ENCODE results near the gene KPNA2.
"Not testable (repeated sequence)": the region's sequence is repeated elsewhere in the genome, so short reads cannot be mapped to it uniquely, and the experiment has no call there.

KPNA2 gene

GRCh38 chr17:68020409-68020756 lies 15.2 kb upstream of the KPNA2 start:
- peak; percentile 61 for DNase-seq

GRCh38 chr17:68020791-68021190 lies 14.7 kb upstream of the KPNA2 start:
- not testable (repeated sequence) for DNase-seq

- DNase-seq: no peak
Measured at GRCh38 chr17:68021963-68022362, 13.6 kb upstream of the KPNA2 start.

- not testable (repeated sequence) for DNase-seq
Measured at GRCh38 chr17:68022547-68022946, 13.0 kb upstream of the KPNA2 start.

GRCh38 chr17:68029512-68030215 lies 5.9 kb upstream of the KPNA2 start:
- no peak for DNase-seq

GRCh38 chr17:68033636-68034451 lies 1.7 kb upstream of the KPNA2 start:
- no peak for DNase-seq

- no peak for DNase-seq
Measured at GRCh38 chr17:68034452-68034776, 1.1 kb upstream of the KPNA2 start.

- peak; percentile 95 for DNase-seq
Measured at GRCh38 chr17:68035131-68035522, 408 bp upstream of the KPNA2 start.

GRCh38 chr17:68036304-68037147 lies 991 bp downstream of the KPNA2 start:
- no peak for DNase-seq

GRCh38 chr17:68047153-68047846 lies 11.8 kb downstream of the KPNA2 start:
- no peak for DNase-seq

GRCh38 chr17:68047890-68048542 lies 12.5 kb downstream of the KPNA2 start:
- not testable (repeated sequence) for DNase-seq

GRCh38 chr17:68048996-68049395 lies 13.5 kb downstream of the KPNA2 start:
- DNase-seq: no peak

GRCh38 chr17:68049812-68050437 lies 14.4 kb downstream of the KPNA2 start:
- not testable (repeated sequence) for DNase-seq

GRCh38 chr17:68051321-68052312 lies 16.1 kb downstream of the KPNA2 start:
- DNase-seq: not testable (repeated sequence)

- DNase-seq: no peak
Measured at GRCh38 chr17:68052810-68053209, 17.3 kb downstream of the KPNA2 start.

- DNase-seq: no peak
Measured at GRCh38 chr17:68053231-68054013, 17.9 kb downstream of the KPNA2 start.

- DNase-seq: no peak
Measured at GRCh38 chr17:68054296-68054900, 18.9 kb downstream of the KPNA2 start.

- DNase-seq: peak; percentile 47
Measured at GRCh38 chr17:68057531-68057952, 22.0 kb downstream of the KPNA2 start.

GRCh38 chr17:68060336-68060735 lies 24.8 kb downstream of the KPNA2 start:
- DNase-seq: no peak

All from NCI-H1694 treated with DMSO at 0.1 percent for 48 hours (cell line).